HG02943 (cell line): ENCODE results near the gene TMEM82.

Experiments used
- ATAC-seq: cut with Tn5 transposase; IDR thresholded peaks from one replicate; pipeline ENCODE4 v1.9.1; 2021; ENCODE audit warnings: mild to moderate bottlenecking, low read depth, moderate library complexity; ENCODE audit not compliant: unreplicated experiment

The TMEM82 gene

DNA sequence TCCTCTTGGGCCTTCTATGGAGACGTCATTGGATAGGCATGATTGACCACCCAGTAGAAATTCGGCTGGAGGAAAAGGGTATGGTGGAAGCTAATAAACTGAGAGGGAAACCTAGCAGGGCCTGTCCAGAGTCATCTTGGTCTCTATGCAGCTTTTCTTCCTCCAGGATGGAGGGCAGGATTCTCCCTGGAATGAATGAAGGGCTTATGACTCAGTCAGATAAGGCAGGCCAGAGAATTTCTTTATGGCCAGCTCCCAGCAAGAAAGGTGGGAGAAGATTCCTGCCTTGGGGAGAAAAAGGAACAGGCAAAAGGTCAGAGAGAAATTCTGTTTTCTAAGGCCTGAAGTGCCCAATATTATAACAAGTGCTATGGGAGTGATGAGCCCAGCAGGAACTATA lies 33.4 kb downstream of the TMEM82 start:
- no peak for ATAC-seq

DNA sequence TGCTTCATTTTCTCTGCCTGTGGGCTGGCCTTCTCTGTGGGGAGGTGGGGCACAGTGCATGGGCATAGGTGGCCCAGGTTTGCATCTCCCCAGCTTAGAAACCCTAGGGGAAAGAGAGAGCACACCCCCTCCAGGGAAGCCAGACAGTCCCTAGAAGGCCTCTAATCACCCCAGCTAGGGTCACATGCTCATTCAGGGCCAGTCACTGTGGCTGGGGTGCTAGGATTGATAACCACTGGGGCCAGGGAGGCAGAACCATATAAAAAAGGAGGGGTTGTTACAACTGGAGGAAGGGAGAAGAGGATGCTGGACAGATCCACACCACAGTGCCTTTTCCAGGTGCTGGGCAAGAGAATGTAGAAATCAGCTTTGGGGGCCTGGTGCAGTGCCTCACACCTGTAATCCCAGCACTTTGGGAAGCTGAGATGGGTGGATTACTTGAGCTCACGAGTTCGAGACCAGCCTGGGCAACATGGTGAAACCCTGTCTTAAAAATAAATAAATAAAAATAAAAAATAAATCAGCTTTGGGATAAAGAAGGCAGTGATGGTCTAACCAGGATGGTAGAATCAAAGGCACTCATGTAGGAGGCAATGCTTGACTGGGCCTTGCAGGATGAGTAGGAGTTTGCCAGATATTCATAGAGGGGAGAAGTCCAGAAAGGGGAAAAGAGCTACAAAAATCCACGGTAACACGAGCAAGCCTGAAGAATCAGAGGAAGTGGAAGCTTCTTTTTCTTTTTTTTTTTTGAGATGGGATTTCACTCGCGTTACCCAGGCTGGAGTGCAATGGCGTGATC lies 35.8 kb downstream of the TMEM82 start:
- no peak for ATAC-seq

DNA sequence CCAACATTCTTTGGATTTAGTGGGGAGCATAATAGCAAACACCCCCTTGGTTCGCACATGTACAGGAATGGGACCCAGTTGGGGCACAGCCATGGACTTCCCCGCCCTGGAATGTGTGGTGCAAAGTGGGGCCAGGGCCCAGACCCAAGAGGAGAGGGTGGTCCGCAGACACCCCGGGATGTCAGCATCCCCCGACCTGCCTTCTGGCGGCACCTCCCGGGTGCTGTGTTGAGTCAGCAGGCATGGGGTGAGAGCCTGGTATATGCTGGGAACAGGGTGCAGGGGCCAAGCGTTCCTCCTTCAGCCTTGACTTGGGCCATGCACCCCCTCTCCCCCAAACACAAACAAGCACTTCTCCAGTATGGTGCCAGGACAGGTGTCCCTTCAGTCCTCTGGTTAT lies 43.4 kb downstream of the TMEM82 start:
- no peak for ATAC-seq

DNA sequence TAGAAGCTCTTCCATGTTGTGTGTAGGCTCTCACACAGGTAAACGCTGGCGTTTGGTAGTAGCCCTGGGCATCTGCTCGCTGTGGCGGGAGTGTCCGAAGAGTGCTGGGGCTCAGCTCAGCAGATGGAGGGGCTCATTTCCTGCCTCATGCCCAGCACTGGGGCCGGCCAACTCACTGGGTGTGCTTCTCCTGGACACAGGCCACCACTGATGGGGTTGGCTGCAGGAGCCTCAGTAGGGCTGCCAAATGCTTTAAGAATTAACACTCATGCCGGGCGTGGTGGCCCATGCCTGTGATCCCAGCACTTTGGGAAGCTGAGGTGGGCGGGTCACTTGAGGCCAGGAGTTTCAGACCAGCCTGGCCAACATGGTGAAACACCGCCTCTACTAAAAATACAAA lies 44.3 kb downstream of the TMEM82 start:
- no peak for ATAC-seq

DNA sequence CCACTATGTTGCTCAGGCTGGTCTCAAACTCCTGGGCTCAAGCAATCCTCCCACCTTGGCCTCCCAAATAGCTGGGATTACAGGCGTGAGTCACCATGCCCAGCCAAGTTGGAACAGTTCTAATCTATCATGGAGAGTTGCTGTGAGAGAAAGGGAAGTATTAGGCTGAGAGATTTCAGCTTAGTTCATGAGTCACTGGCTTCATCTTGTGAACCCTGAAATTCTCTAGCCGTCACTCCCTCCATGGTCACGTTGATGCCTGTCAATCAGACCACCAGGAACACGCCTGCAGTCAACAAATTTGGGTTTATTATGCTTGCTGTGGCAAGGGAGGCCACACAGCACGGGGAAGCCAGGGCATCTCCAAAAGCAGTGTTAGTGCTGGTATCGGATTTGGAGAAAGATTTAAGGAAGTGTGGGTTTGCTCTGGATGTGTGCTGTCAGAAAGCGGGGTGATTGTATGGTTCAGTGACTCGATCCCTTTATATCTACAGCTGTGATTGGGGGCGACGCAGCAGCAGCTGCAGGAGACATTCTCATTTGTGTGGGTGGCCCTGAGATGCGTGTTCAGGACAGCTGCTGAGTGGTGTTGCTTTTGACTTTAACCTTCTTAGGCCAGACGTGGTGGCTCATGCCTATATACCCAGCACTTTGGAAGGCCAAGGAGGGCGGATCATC lies 46.5 kb downstream of the TMEM82 start:
- ATAC-seq: no peak

DNA sequence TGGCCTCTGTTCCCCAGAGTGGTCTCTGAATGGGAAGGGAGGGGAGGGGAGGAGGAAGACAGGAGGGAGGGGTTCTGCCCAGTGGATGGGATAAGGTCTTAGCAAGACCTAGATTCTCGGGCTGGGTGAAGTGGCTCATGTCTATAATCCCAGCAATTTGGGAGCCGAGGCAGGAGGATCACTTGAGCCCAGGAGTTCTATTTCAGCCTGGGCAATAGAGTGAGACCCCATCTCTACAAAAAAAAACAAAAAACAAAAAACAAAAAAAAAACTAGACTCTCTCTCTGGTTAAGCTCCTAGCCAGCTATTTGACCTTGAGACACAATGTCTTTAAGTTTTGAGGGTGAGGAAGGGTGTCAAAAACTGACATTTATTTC lies 53.8 kb downstream of the TMEM82 start:
- no peak for ATAC-seq
